ENCODE measurements around the gene CSMD2.

DNA sequence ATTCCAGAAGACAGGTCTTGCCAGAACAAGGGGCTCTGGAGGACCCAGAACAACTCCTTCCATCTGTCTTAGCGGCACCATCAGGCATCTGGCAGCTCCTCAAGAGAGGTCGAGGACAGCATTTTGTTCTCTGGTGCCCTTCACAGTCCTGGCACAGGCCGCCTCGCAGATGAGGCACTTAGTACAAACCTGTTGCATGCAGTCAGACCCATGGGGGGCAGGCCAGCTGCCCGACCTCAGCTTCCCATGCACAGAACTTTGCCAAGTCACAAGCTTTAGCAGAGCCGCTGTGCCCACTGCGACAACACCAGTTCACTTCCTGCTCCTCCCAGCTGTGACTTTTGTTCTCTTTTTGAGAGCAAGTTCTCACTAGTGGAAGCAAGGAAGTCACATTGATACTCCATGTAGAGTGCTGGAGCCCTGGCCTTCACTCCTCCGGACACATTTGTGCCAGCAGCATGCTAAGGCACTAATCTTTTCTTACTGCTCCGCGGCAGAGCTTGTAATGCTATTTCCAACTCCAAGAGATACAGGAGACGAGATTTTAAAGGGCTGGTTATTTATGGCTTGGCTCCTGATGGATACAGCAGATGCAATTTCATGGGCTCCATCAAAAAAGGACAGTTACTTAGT is 256.6 kb downstream of the CSMD2 start:
- TF ChIP-seq, protein P1, sequence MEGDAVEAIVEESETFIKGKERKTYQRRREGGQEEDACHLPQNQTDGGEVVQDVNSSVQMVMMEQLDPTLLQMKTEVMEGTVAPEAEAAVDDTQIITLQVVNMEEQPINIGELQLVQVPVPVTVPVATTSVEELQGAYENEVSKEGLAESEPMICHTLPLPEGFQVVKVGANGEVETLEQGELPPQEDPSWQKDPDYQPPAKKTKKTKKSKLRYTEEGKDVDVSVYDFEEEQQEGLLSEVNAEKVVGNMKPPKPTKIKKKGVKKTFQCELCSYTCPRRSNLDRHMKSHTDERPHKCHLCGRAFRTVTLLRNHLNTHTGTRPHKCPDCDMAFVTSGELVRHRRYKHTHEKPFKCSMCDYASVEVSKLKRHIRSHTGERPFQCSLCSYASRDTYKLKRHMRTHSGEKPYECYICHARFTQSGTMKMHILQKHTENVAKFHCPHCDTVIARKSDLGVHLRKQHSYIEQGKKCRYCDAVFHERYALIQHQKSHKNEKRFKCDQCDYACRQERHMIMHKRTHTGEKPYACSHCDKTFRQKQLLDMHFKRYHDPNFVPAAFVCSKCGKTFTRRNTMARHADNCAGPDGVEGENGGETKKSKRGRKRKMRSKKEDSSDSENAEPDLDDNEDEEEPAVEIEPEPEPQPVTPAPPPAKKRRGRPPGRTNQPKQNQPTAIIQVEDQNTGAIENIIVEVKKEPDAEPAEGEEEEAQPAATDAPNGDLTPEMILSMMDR (IDR thresholded peaks at IDR 0.05): no peak
- no peak for TF ChIP-seq POLR2A (IDR thresholded peaks at IDR 0.05)
